GM06990 (cell line): Measurements from ENCODE around the gene KRT78.

Source experiments
- DNase-seq: peaks from one replicate; pipeline ENCODE4 v3.0.0-alpha.2; 2011; ENCODE audit not compliant: insufficient read length; ENCODE audit errors: extremely low read depth
- H3K27me3 ChIP-seq: replicated peaks from 2 replicates; pipeline ENCODE4 v1.6.0; 2011; ENCODE audit warnings: low read length; ENCODE audit not compliant: control insufficient read depth, insufficient read depth
- H3K36me3 ChIP-seq: 2 replicates; pipeline ENCODE4 v1.5.1; 2011; ENCODE audit warnings: low read length; ENCODE audit not compliant: control insufficient read depth, insufficient read depth
- H3K4me3 ChIP-seq: replicated peaks from 2 replicates; pipeline ENCODE4 v1.5.1; 2011; ENCODE audit warnings: low read depth, mild to moderate bottlenecking, control low read depth, low read length
- TF ChIP-seq, protein P1 (sequence below): IDR thresholded peaks from 2 replicates; pipeline ENCODE4 v1.5.1; 2011; ENCODE audit warnings: low read length, control low read depth, mild to moderate bottlenecking, inconsistent platforms; ENCODE audit not compliant: insufficient read depth, poor library complexity, severe bottlenecking

The KRT78 gene

DNA sequence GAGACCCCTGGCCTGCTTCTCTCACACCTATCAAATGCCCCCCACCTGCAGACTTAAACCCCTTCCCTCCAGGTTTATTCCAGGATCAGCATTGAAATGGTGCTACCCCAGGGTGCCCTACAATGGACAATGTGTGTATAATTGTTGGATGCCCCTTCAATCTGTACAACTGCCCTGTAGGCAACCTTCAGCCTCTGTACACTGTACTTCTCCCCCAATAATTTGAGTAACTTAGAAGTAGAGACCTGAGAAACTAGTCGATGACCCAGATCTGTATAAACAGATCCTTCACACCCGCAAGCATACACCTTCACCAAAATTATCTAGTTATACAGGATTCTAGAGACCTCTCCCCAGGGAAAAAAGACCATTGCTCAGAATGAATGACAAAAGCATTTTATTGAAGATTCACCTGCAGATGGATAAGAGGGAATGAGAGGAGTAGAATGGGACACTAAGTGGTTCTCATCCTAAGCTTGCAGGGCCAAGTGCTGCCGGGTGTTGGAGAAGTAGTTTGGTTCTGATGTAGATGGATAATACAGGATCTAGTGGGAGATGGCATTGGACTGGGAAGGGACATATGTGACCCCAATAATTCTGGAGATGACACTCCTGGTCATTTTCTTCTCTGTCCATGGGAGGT lies 42.5 kb downstream of the KRT78 start:
- TF ChIP-seq, protein P1, sequence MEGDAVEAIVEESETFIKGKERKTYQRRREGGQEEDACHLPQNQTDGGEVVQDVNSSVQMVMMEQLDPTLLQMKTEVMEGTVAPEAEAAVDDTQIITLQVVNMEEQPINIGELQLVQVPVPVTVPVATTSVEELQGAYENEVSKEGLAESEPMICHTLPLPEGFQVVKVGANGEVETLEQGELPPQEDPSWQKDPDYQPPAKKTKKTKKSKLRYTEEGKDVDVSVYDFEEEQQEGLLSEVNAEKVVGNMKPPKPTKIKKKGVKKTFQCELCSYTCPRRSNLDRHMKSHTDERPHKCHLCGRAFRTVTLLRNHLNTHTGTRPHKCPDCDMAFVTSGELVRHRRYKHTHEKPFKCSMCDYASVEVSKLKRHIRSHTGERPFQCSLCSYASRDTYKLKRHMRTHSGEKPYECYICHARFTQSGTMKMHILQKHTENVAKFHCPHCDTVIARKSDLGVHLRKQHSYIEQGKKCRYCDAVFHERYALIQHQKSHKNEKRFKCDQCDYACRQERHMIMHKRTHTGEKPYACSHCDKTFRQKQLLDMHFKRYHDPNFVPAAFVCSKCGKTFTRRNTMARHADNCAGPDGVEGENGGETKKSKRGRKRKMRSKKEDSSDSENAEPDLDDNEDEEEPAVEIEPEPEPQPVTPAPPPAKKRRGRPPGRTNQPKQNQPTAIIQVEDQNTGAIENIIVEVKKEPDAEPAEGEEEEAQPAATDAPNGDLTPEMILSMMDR = no peak

DNA sequence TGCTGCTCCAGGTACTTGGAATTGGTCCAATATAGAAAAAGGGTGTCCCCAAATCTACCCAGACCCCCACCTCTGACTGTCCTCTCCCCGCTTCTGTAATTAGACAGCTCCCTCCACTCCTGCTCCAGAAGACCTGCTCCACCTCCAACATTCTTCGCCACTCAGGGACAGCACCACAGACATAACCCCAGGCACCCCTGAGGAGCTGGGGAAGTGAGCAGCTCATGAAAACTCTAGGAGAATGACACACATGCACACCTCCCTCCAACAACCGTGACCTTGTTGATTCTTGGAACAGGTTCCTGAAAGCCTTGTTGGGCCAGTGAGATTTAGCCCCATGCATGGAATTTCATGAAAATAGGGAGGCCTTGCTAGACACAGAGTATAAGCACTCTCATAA lies 43.1 kb downstream of the KRT78 start:
- DNase-seq = no peak
- H3K27me3 ChIP-seq = no peaks in the 10 kb centered on the region; the same call in none of the 2 replicates
- H3K36me3 ChIP-seq = no peaks in the 10 kb centered on the region
- TF ChIP-seq, protein P1 = no peak
- no peak overlapping the region for H3K4me3 ChIP-seq

More for the DNA sequence above, 42.5 kb downstream of the KRT78 start:
- DNase-seq = no peak
- Histone ChIP-seq H3K4me3 (no peak overlapping the region), H3K36me3 (no peaks in the 10 kb centered on the region), H3K27me3 (no peaks in the 10 kb centered on the region; the same call in none of the 2 replicates)

DNA sequence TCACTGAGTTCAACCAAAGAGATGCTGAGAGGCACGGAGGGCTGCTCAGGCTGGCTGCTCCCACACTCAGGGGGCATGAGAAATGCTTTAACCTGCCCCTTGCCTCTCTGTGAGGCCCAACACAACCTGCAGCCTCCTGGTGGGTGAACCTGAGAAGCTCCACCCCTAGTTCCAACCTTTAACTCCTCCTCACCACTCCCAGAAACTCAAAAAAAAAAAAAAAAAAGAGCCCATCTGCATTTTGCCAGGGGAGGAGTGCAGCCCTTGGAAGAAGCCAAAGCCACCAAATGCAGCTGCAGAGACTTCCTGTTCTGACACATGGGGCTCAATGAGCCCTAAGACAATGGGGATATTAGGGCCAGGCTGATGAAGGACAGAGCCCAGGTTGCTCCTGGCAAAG lies 43.8 kb downstream of the KRT78 start:
- TF ChIP-seq, protein P1 = no peak
- Histone ChIP-seq H3K27me3 (no peaks in the 10 kb centered on the region; the same call in none of the 2 replicates), H3K36me3 (no peaks in the 10 kb centered on the region), H3K4me3 (no peak overlapping the region)
- no peak for DNase-seq

DNA sequence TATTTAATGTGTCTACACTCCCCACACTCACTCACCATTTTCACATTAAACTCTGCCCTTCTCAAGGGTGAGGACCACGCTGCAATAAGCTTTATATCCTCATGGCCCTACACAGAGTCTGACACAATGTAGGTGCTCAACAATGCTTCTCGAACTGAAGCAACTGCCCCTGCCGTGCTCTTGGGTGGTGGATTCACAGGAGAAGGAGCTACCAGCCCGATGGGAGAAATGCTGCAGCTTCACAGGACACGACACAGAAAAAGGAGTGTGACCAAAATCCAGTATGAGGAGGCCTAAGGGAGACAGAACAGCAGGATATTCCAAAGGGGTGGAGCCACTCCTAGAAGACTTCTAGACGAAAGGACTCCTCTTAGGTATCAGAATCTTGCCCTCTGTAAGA lies 46.4 kb downstream of the KRT78 start:
- Histone ChIP-seq H3K4me3 (no peak overlapping the region), H3K27me3 (no peaks in the 10 kb centered on the region; the same call in none of the 2 replicates), H3K36me3 (no peaks in the 10 kb centered on the region)
- no peak for DNase-seq
- TF ChIP-seq, protein P1 = no peak

DNA sequence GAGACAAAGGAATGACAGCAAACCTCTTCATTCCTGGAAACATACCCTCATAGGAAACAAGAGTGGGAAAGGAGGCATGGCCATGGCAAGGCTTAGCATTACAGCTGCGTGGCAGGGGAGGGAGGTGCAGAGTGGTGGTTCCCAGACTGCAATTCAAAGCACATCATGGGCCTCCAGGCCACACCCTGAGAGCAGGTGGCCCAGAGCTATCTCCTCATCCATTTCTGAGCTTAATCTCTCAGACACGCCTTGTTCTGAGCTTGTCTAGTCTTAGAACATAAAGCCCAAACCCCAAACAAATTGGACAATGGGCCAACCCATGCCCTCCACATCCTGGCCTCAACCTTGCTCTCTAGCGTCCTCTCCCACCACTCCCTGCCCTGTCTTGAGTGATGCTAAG lies 47.0 kb downstream of the KRT78 start:
- no peaks in the 10 kb centered on the region; the same call in none of the 2 replicates for H3K27me3 ChIP-seq
- TF ChIP-seq, protein P1 = no peak
- no peaks in the 10 kb centered on the region for H3K36me3 ChIP-seq
- DNase-seq = no peak
- H3K4me3 ChIP-seq = no peak overlapping the region
